Measurements from ENCODE around the gene NEU3.
"Not testable (repeated sequence)": the region's sequence is repeated elsewhere in the genome, so short reads cannot be mapped to it uniquely, and the experiment has no call there.

The NEU3 gene

GRCh38 chr11:74957937-74958629, 30.6 kb upstream of the NEU3 start:
- no peak for DNase-seq (ENCODE audit: extremely low read depth, low read depth)

DNA sequence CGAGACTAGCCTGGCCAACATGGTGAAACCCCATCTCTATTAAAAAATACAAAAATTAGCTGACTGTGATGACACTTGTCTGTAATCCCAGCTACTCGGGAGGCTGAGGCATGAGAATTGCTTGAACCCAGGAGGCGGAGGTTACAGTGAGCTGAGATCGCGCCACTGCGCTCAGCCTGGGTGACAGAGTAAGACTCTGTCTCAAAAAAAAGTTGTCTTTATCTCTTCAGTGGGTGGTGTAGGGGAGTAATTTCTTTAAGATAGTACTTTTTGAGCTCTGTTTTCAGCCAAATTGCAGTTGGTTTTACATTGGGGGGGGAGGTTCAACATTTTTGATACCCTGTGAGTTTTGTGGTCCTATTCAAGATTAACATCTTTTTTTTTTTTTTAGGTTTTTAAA, 28.6 kb upstream of the NEU3 start:
- H3K4me3 ChIP-seq (replicated peaks; ENCODE audit: low read depth, low read length); DNase-seq (ENCODE audit: extremely low read depth, low read depth): not testable (repeated sequence)

More at GRCh38 chr11:74957937-74958629, 30.6 kb upstream of the NEU3 start:
- no peak overlapping the region for H3K4me3 ChIP-seq (replicated peaks; ENCODE audit: low read depth, low read length)
- TF ChIP-seq, protein P1, sequence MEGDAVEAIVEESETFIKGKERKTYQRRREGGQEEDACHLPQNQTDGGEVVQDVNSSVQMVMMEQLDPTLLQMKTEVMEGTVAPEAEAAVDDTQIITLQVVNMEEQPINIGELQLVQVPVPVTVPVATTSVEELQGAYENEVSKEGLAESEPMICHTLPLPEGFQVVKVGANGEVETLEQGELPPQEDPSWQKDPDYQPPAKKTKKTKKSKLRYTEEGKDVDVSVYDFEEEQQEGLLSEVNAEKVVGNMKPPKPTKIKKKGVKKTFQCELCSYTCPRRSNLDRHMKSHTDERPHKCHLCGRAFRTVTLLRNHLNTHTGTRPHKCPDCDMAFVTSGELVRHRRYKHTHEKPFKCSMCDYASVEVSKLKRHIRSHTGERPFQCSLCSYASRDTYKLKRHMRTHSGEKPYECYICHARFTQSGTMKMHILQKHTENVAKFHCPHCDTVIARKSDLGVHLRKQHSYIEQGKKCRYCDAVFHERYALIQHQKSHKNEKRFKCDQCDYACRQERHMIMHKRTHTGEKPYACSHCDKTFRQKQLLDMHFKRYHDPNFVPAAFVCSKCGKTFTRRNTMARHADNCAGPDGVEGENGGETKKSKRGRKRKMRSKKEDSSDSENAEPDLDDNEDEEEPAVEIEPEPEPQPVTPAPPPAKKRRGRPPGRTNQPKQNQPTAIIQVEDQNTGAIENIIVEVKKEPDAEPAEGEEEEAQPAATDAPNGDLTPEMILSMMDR (IDR thresholded peaks at IDR 0.05; ENCODE audit: low read depth, low read length, missing control alignments) = no peak

DNA sequence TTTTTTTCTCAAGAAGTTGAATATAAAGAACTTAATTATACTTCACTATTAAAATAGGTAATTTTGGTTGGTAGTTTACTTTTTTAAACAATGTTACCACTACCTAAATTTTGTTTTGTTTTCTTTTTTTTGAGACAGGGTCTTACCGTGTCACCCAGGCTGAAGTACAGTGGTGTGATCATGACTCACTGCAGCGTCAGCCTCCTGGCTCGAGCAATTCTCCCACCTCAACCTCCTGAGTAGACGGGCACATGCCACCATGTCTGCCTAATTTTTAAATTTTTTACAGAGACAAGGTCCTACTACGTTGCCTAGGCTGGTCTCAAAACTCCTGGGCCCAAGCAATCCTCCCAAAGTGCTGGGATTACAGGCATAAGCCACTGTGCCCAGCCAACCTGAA, 22.1 kb upstream of the NEU3 start:
- H3K4me3 ChIP-seq (replicated peaks; ENCODE audit: low read depth, low read length) = no peak overlapping the region
- DNase-seq (ENCODE audit: extremely low read depth, low read depth) = no peak
- TF ChIP-seq, protein P1 (IDR thresholded peaks at IDR 0.05; ENCODE audit: low read depth, low read length, missing control alignments) = no peak

DNA sequence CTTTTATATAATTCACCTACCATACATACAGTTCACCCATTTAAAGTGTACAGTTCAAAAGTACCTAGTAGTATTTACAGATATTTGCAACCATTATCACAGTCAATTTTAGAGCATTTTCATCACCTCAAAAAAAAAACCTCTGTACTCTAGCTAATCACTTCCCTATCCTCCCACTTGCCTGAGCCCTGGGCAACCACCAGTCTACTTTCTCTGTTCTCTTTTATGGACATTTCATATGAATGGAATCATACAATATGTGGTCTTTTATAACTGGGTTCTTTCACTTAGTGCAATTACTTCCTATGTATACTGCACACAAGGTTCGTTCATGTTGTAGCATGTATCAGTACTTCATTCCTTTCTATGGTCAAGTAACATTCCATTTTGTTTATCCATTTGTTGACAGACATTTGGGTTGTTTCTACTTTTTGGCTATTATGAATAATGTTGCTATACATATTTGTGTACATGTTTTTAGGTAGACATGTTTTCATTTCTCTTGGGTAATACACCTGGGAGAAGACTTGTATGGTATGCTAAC, 17.8 kb upstream of the NEU3 start:
- DNase-seq (ENCODE audit: extremely low read depth, low read depth) = no peak
- H3K4me3 ChIP-seq (replicated peaks; ENCODE audit: low read depth, low read length) = no peak overlapping the region
- TF ChIP-seq, protein P1 (IDR thresholded peaks at IDR 0.05; ENCODE audit: low read depth, low read length, missing control alignments) = no peak

GRCh38 chr11:74971424-74971823, 17.3 kb upstream of the NEU3 start:
- DNase-seq (ENCODE audit: extremely low read depth, low read depth) = no peak
- TF ChIP-seq, protein P1 (IDR thresholded peaks at IDR 0.05; ENCODE audit: low read depth, low read length, missing control alignments) = no peak
- no peak overlapping the region for H3K4me3 ChIP-seq (replicated peaks; ENCODE audit: low read depth, low read length)

DNA sequence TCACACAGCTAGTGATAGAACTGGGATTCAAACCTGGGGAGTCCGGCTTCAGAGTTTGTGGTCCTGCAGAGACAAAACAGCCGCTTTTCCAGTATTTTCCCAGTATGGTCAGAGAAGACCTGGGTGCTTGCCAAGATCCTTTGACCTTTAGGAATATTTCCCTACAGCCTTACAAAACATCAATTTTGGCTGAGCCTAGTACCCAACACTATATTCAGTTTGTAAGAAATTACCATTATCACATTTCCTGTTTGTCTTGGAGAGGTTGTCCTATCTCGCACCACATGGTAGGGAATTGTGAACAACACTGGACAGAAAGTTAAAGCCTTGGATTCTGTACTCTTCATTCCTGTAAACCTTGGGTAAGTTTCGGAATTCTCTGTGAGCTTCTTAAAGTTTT, 10.7 kb upstream of the NEU3 start:
- DNase-seq (ENCODE audit: extremely low read depth, low read depth) = no peak
- no peak overlapping the region for H3K4me3 ChIP-seq (replicated peaks; ENCODE audit: low read depth, low read length)
- TF ChIP-seq, protein P1 (IDR thresholded peaks at IDR 0.05; ENCODE audit: low read depth, low read length, missing control alignments) = no peak

GRCh38 chr11:74980634-74981033, 8.1 kb upstream of the NEU3 start:
- H3K4me3 ChIP-seq (replicated peaks; ENCODE audit: low read depth, low read length) = no peak overlapping the region
- TF ChIP-seq, protein P1 (IDR thresholded peaks at IDR 0.05; ENCODE audit: low read depth, low read length, missing control alignments) = no peak
- DNase-seq (ENCODE audit: extremely low read depth, low read depth) = no peak

All from HFF-Myc (cell line).